Raji (cell line): Measurements from ENCODE around the gene ACKR2.

Experiments used
- POLR2A ChIP-seq: IDR thresholded peaks from 2 replicates; pipeline ENCODE4 v1.6.1; 2011; ENCODE audit warnings: low read depth, low read length, control low read depth; ENCODE audit not compliant: insufficient read depth

ACKR2 gene

GRCh38 chr3:42855547-42856380 is 46.5 kb downstream of the ACKR2 start:
- no peak for TF ChIP-seq POLR2A

GRCh38 chr3:42856544-42856943 is 47.3 kb downstream of the ACKR2 start:
- no peak for TF ChIP-seq POLR2A

GRCh38 chr3:42864321-42864950 is 55.2 kb downstream of the ACKR2 start:
- no peak for TF ChIP-seq POLR2A

- no peak for TF ChIP-seq POLR2A
These were observed 56.0 kb downstream of the ACKR2 start for GRCh38 chr3:42865256-42865655.

GRCh38 chr3:42867138-42867537 is 57.9 kb downstream of the ACKR2 start:
- no peak for TF ChIP-seq POLR2A

- no peak for TF ChIP-seq POLR2A
These were observed 59.6 kb downstream of the ACKR2 start for GRCh38 chr3:42868841-42869240.

- TF ChIP-seq POLR2A, result no peak
These were observed 62.4 kb downstream of the ACKR2 start for GRCh38 chr3:42871592-42872196.

GRCh38 chr3:42872718-42873117 is 63.5 kb downstream of the ACKR2 start:
- no peak for TF ChIP-seq POLR2A

GRCh38 chr3:42873221-42873982 is 64.2 kb downstream of the ACKR2 start:
- TF ChIP-seq POLR2A, result no peak

- no peak for TF ChIP-seq POLR2A
These were observed 65.5 kb downstream of the ACKR2 start for GRCh38 chr3:42874749-42875148.

- TF ChIP-seq POLR2A, result no peak
These were observed 66.3 kb downstream of the ACKR2 start, which contains the start of gene CYP8B1 for GRCh38 chr3:42875325-42876151. CYP8B1 (minus strand) TSS chr3:42875879; CDS start chr3:42875816, 63 bp downstream.

- TF ChIP-seq POLR2A, result no peak
These were observed 67.2 kb downstream of the ACKR2 start for GRCh38 chr3:42876401-42876800.

GRCh38 chr3:42876940-42877720 is 67.9 kb downstream of the ACKR2 start:
- no peak for TF ChIP-seq POLR2A

- no peak for TF ChIP-seq POLR2A
These were observed 68.6 kb downstream of the ACKR2 start for GRCh38 chr3:42877881-42878280.
